Neural progenitor cell (in vitro differentiated cells): ENCODE results near the gene KIAA1958.

ENCODE experiments used
- EZH2phosphoT487 ChIP-seq: fragments of 200-600 bp; sonication (generic); IDR thresholded peaks from 2 replicates; pipeline ENCODE4 v1.6.1; 2017; ENCODE audit warnings: antibody characterized with exemption
- TF ChIP-seq, protein P1 (sequence below): fragments of 200-600 bp; sonication (generic); IDR thresholded peaks from 2 replicates; pipeline ENCODE4 v1.5.1; 2017; ENCODE audit warnings: antibody characterized with exemption, mild to moderate bottlenecking

DNA sequence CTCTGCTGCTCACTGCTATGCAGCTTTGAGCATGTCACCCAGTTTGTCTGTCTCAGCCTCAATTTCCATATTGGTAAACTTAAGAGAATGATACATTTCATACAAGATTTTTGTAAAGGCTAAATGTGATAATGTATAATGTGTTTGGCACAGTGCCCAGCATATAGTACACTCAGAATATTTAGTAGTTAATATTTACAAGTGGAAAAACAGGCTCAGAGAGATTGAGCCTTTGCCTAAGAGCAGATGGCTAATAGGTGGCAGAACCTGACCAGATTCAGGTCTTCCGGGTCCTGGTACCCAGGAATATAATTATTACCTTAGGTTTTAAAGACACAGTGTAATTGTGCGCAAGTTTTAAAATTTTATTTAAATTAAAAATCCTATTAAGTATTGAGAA is 46.8 kb upstream of the KIAA1958 start:
- no peak for TF ChIP-seq EZH2phosphoT487
- TF ChIP-seq, protein P1, sequence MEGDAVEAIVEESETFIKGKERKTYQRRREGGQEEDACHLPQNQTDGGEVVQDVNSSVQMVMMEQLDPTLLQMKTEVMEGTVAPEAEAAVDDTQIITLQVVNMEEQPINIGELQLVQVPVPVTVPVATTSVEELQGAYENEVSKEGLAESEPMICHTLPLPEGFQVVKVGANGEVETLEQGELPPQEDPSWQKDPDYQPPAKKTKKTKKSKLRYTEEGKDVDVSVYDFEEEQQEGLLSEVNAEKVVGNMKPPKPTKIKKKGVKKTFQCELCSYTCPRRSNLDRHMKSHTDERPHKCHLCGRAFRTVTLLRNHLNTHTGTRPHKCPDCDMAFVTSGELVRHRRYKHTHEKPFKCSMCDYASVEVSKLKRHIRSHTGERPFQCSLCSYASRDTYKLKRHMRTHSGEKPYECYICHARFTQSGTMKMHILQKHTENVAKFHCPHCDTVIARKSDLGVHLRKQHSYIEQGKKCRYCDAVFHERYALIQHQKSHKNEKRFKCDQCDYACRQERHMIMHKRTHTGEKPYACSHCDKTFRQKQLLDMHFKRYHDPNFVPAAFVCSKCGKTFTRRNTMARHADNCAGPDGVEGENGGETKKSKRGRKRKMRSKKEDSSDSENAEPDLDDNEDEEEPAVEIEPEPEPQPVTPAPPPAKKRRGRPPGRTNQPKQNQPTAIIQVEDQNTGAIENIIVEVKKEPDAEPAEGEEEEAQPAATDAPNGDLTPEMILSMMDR, result no peak
